ENCODE measurements around the gene SPRED1. TPM values are rescaled to one million over a fixed set of nuclear protein-coding genes. Genes with fewer than 3 reads are reported as not detected.

Gene SPRED1
- polyA plus RNA-seq, 3 donors = 2.5 to 3.3 (median 3.2) TPM

DNA sequence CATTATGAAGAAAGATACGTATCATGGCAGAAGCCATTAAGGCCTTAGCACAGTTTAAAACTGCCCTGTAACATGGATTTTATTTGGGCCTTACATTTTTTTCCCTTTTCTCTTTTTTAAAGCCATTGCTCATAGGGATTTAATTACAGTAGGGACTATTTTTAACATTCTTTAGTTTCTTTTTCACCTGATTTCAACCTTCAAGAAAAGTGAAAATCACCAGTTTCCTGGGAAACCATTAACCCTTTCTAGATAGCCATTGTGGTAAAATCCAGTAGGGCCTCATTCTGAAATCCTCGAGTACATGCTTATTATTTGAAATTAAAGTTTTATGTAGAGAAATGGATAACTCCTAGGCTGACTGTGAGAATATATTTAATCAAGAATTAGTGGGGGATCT lies 3.1 kb downstream of the SPRED1 start:
- H3K4me2 ChIP-seq (replicated peaks; ENCODE audit: extremely low read depth, low read length, poor library complexity, severe bottlenecking) = no peak overlapping the region
- TF ChIP-seq CTCF (IDR thresholded peaks at IDR 0.05) = no peak
- H3K36me3 Mint-ChIP-seq = peaks cover 0 to 2% of the 10 kb centered on the region in 2 donors

GRCh38 chr15:38257676-38258075 lies 5.0 kb downstream of the SPRED1 start:
- H3K79me2 ChIP-seq (ENCODE audit: insufficient read depth, low read length) = peaks cover 5% of the 10 kb centered on the region

More for the DNA sequence above, 3.1 kb downstream of the SPRED1 start:
- DNase-seq = no peak
- Histone ChIP-seq H3K9ac (ENCODE audit: insufficient read depth, low read length, poor library complexity, severe bottlenecking) (no peak overlapping the region), H3K79me2 (ENCODE audit: insufficient read depth, low read length) (peaks cover 5% of the 10 kb centered on the region), H3K27me3 (ENCODE audit: control insufficient read depth in 2 of 2, insufficient read depth in 2 of 2, low read length in 2 of 2) (peaks cover 7 to 8% of the 10 kb centered on the region in 2 donors), H3K27ac (ENCODE audit: low read depth in 1 of 2, low read length in 2 of 2) (no peak overlapping the region), H4K20me1 (ENCODE audit: insufficient read depth, low read length) (peaks cover 27% of the 10 kb centered on the region), H3K4me3 (replicated peaks in 1 of 3; ENCODE audit: low read depth in 2 of 3, low read length in 3 of 3) (no peak overlapping the region), H3K36me3 (replicated peaks in 1 of 2; ENCODE audit: control insufficient read depth in 1 of 2, insufficient read depth in 2 of 2, low read length in 2 of 2) (no peaks in the 10 kb centered on the region), H3K9me3 (replicated peaks in 1 of 2; ENCODE audit: control insufficient read depth in 1 of 2, insufficient read depth in 1 of 2, low read length in 2 of 2) (no peaks in the 10 kb centered on the region), H3K4me1 (ENCODE audit: control insufficient read depth in 1 of 2, insufficient read depth in 2 of 2, low read length in 2 of 2) (peaks cover 29 to 37% of the 10 kb centered on the region in 2 donors), H2AFZ (ENCODE audit: insufficient read depth, low read depth, low read length, poor library complexity, severe bottlenecking) (no peak overlapping the region)
- Mint-ChIP-seq H3K27me3 (ENCODE audit: low read depth in 3 of 3) (peaks cover 7 to 24% (median 16%) of the 10 kb centered on the region in 3 donors), H3K27ac (no peak overlapping the region), H3K9me3 (peaks cover 0 to 3% (median 0%) of the 10 kb centered on the region in 7 donors), H3K4me3 (no peak overlapping the region), H3K4me1 (peaks cover 29% of the 10 kb centered on the region)
- no CpG with 5 or more reads among the region's 2 CpGs for WGBS (ENCODE audit: insufficient coverage)
- intact Hi-C loops (cut with micrococcal nuclease) = loop anchor here in 1 of 2 donors (10.0 kb wide), 1 partner anchor 251 kb away; no protein-coding TSS in a partner anchor

More at GRCh38 chr15:38257676-38258075, 5.0 kb downstream of the SPRED1 start:
- Histone ChIP-seq H3K27me3 (ENCODE audit: control insufficient read depth in 2 of 2, insufficient read depth in 2 of 2, low read length in 2 of 2) (peaks cover 5 to 7% of the 10 kb centered on the region in 2 donors), H2AFZ (ENCODE audit: insufficient read depth, low read depth, low read length, poor library complexity, severe bottlenecking) (no peak overlapping the region), H3K4me1 (ENCODE audit: control insufficient read depth in 1 of 2, insufficient read depth in 2 of 2, low read length in 2 of 2) (peaks cover 20 to 23% of the 10 kb centered on the region in 2 donors), H3K9ac (ENCODE audit: insufficient read depth, low read length, poor library complexity, severe bottlenecking) (no peak overlapping the region), H4K20me1 (ENCODE audit: insufficient read depth, low read length) (peaks cover 36% of the 10 kb centered on the region), H3K4me3 (replicated peaks in 1 of 3; ENCODE audit: low read depth in 2 of 3, low read length in 3 of 3) (no peak overlapping the region), H3K27ac (ENCODE audit: low read depth in 1 of 2, low read length in 2 of 2) (no peak overlapping the region), H3K36me3 (replicated peaks in 1 of 2; ENCODE audit: control insufficient read depth in 1 of 2, insufficient read depth in 2 of 2, low read length in 2 of 2) (no peaks in the 10 kb centered on the region), H3K4me2 (replicated peaks; ENCODE audit: extremely low read depth, low read length, poor library complexity, severe bottlenecking) (no peak overlapping the region), H3K9me3 (replicated peaks in 1 of 2; ENCODE audit: control insufficient read depth in 1 of 2, insufficient read depth in 1 of 2, low read length in 2 of 2) (no peaks in the 10 kb centered on the region)
- H3K36me3 Mint-ChIP-seq = peaks cover 0 to 2% of the 10 kb centered on the region in 2 donors
- peaks cover 19% of the 10 kb centered on the region for H3K4me1 Mint-ChIP-seq
- peaks cover 7 to 19% (median 8%) of the 10 kb centered on the region in 3 donors for H3K27me3 Mint-ChIP-seq (ENCODE audit: low read depth in 3 of 3)
- intact Hi-C loops (cut with micrococcal nuclease) = loop anchor here in 1 of 2 donors (10.0 kb wide), 1 partner anchor 253 kb away; no protein-coding TSS in a partner anchor
- WGBS (ENCODE audit: insufficient coverage) = 0% methylated on average over 1 of the region's 2 CpGs
- H3K4me3 Mint-ChIP-seq = no peak overlapping the region
- no peak for DNase-seq
- H3K9me3 Mint-ChIP-seq = peaks cover 0 to 2% (median 0%) of the 10 kb centered on the region in 7 donors
- no peak overlapping the region for H3K27ac Mint-ChIP-seq
- TF ChIP-seq CTCF (IDR thresholded peaks at IDR 0.05) = no peak

Measured in CD14-positive monocyte (primary cell).